ENCODE data around the gene YIF1B. TPM values are rescaled to one million over a fixed set of nuclear protein-coding genes. Genes with fewer than 3 reads are reported as not detected.

YIF1B gene
- total and polyA plus RNA-seq, 3 donors from 2014 or later, result 52.1 to 63.7 (median 63.5) TPM

GRCh38 chr19:38355728-38356725 lies 40.3 kb upstream of the YIF1B start:
- 75 to 83% methylated on average over 16 of the region's 16 CpGs for WGBS, 2 donors
- intact Hi-C loops (cut with DNase I; ENCODE audit: low total_unique reads), result no loop called here
- no peaks in the 10 kb centered on the region for H3K4me1 ChIP-seq
- H3K9me3 ChIP-seq, result no peaks in the 10 kb centered on the region
- H3K27ac ChIP-seq, result no peak overlapping the region
- H3K27me3 ChIP-seq, result no peaks in the 10 kb centered on the region
- TF ChIP-seq POLR2A (IDR thresholded peaks at IDR 0.05), result no peak
- TF ChIP-seq, protein P1, sequence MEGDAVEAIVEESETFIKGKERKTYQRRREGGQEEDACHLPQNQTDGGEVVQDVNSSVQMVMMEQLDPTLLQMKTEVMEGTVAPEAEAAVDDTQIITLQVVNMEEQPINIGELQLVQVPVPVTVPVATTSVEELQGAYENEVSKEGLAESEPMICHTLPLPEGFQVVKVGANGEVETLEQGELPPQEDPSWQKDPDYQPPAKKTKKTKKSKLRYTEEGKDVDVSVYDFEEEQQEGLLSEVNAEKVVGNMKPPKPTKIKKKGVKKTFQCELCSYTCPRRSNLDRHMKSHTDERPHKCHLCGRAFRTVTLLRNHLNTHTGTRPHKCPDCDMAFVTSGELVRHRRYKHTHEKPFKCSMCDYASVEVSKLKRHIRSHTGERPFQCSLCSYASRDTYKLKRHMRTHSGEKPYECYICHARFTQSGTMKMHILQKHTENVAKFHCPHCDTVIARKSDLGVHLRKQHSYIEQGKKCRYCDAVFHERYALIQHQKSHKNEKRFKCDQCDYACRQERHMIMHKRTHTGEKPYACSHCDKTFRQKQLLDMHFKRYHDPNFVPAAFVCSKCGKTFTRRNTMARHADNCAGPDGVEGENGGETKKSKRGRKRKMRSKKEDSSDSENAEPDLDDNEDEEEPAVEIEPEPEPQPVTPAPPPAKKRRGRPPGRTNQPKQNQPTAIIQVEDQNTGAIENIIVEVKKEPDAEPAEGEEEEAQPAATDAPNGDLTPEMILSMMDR (IDR thresholded peaks at IDR 0.05), result no peak
- no peaks in the 10 kb centered on the region for H3K36me3 ChIP-seq (ENCODE audit: low read depth, missing control alignments)
- no peak for DNase-seq
- no peak overlapping the region for H3K4me3 ChIP-seq

DNA sequence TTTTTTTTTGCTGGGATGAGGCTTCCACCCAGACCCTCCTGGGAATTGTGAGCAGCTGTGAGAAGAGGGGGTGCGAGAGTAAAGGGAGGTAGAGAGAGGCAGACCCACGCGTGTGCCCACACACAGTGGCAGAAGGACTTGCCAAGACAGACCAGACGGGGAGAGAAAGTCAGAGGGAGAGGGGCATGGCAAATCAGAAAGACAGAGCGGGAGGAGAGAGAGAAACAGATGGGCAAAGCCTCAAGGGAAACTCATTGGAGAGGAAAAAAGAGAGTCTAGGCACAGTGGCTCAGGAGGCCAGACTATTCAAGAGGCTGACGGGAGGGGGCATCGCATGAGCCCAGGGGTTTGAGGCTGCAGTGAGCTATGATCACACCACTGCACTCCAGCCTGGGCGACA lies 36.9 kb upstream of the YIF1B start:
- 69 to 70% methylated on average over 8 of the region's 8 CpGs for WGBS, 2 donors
- Histone ChIP-seq H3K4me3 (no peak overlapping the region), H3K4me1 (no peaks in the 10 kb centered on the region), H3K27me3 (no peaks in the 10 kb centered on the region), H3K9me3 (no peaks in the 10 kb centered on the region), H3K36me3 (ENCODE audit: low read depth, missing control alignments) (no peaks in the 10 kb centered on the region), H3K27ac (no peak overlapping the region)
- intact Hi-C loops (cut with DNase I; ENCODE audit: low total_unique reads), result no loop called here
- TF ChIP-seq POLR2A (IDR thresholded peaks at IDR 0.05), result no peak
- TF ChIP-seq, protein P1 (IDR thresholded peaks at IDR 0.05), result no peak
- DNase-seq, result no peak

DNA sequence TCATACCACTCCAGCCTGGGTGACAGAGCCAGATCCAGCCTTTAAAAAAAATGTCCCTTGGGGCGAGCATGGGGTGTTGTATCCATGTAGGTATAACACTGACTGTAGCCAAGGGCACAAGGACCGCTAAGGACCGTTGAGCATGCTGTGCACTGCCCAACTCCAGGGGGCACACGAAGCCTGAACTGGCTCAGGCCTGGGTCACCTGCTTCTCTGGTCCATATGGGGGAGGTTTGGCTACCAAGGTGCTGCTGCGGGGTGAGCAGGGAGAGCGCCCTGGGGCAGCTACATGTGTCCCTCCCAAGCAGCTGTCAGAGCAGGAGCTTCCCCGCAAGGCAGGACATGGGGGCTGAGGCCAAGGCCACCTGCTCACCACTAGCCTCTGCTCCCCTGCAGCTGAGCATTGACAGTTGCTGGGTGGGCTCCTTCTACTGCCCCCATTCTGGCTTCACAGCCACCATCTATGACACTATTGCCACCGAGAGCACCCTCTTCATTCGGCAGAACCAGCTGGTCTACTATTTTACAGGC lies 36.2 kb upstream of the YIF1B start:
- no peak for TF ChIP-seq POLR2A (IDR thresholded peaks at IDR 0.05)
- TF ChIP-seq, protein P1 (IDR thresholded peaks at IDR 0.05), result no peak
- no peaks in the 10 kb centered on the region for H3K36me3 ChIP-seq (ENCODE audit: low read depth, missing control alignments)
- H3K4me3 ChIP-seq, result no peak overlapping the region
- no peak overlapping the region for H3K27ac ChIP-seq
- DNase-seq, result no peak
- H3K9me3 ChIP-seq, result no peaks in the 10 kb centered on the region
- intact Hi-C loops (cut with DNase I; ENCODE audit: low total_unique reads), result no loop called here
- H3K27me3 ChIP-seq, result no peaks in the 10 kb centered on the region
- whole genome bisulfite sequencing, 2 donors, result 68 to 82% methylated on average over 3 to 9 of the region's 9 CpGs
- H3K4me1 ChIP-seq, result no peaks in the 10 kb centered on the region

DNA sequence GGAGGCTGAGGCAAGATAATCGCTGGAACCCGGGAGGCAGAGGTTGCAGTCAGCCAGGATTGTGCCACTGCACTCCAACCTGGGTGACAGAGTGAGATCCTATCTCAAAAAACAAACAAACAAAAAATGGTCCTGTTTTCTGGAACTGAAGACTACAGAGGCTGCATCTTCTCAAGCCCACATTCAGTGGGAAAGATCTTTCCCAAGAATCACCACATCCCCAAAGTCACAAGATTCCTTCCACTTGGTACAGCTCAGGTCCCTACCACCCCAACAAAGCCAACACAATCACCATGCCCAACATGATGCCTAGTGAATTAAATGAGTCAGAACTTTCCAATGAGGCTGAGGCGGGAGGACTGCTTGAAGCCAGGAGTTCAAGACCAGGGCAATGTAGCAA lies 35.1 kb upstream of the YIF1B start:
- DNase-seq, result no peak
- H3K36me3 ChIP-seq (ENCODE audit: low read depth, missing control alignments), result no peaks in the 10 kb centered on the region
- H3K4me1 ChIP-seq, result no peaks in the 10 kb centered on the region
- no peaks in the 10 kb centered on the region for H3K27me3 ChIP-seq
- no peak overlapping the region for H3K4me3 ChIP-seq
- H3K9me3 ChIP-seq, result no peaks in the 10 kb centered on the region
- WGBS, 2 donors, result 76 to 79% methylated on average over 3 of the region's 3 CpGs
- intact Hi-C loops (cut with DNase I; ENCODE audit: low total_unique reads), result no loop called here
- TF ChIP-seq, protein P1 (IDR thresholded peaks at IDR 0.05), result no peak
- TF ChIP-seq POLR2A (IDR thresholded peaks at IDR 0.05), result no peak
- H3K27ac ChIP-seq, result no peak overlapping the region

Data from testis (tissue), 3 donors.